Stimulated activated CD8-positive, alpha-beta memory T cell treated with anti-CD3 and anti-CD28 coated beads, Interleukin-7, amount 100 ng/mL, for 4 hours (primary cell): ENCODE measurements around the gene SIX6.

Source experiments
- DNase-seq, 2 donors: peaks; one replicate each; pipeline ENCODE4 v3.0.0-alpha.2; 2020; ENCODE audit warnings: low read depth in 2 of 2

Gene SIX6

DNA sequence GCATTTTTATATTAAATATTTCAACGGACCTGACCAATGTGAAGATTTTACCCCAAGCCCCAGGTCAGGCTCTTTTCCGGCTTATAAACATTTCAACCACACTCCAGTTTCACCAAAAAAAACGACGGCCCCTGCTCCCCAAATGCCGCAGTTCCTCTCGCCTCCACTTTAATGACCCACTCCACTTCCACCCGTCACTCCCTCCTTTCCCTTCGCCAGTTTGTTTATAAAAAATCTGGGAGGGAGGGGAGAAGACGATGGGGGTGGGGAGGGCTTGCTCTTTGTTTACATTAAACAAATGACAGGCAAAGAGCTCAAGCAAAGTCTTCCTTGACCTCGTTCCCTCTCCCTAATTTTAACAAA, 5.4 kb downstream of the SIX6 start:
- DNase-seq, result no peak

DNA sequence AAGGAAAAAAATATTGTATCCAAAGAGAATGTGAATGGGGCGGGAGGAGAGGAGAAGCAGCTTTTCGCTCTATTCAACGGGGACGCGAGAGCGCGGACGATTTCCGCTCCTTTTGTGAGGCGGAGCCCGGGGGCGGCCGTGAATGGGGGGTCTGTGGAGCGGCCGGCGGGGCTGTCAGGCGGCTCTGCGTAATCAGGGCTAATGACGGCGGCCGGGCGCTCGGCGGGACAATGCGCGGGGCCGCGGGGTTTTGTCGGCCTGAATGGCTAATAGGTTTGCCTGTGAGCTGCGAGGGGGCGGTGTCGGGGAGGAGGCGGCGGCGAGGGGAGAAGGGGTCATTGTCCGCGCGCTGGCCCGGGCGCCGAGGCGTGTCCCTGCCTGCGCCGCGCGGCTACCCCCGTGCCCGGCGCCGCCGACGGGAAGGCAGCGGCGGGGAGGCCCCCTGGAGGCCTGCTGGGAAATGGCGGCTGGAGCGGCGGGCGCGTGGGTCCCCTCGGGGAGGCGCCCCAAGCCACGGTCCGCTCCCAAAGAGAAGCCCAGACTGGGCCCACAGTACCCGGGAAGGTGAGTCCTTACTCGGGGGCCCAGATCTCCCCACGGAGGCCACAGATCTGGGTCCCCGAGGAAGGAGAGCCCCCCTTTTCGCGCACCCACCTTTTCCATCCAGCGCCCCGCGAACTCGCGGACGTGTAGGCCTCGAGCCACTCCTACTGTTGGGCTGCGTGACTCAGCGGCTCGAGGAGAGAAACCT, 6.0 kb downstream of the SIX6 start:
- DNase-seq, result no peak

DNA sequence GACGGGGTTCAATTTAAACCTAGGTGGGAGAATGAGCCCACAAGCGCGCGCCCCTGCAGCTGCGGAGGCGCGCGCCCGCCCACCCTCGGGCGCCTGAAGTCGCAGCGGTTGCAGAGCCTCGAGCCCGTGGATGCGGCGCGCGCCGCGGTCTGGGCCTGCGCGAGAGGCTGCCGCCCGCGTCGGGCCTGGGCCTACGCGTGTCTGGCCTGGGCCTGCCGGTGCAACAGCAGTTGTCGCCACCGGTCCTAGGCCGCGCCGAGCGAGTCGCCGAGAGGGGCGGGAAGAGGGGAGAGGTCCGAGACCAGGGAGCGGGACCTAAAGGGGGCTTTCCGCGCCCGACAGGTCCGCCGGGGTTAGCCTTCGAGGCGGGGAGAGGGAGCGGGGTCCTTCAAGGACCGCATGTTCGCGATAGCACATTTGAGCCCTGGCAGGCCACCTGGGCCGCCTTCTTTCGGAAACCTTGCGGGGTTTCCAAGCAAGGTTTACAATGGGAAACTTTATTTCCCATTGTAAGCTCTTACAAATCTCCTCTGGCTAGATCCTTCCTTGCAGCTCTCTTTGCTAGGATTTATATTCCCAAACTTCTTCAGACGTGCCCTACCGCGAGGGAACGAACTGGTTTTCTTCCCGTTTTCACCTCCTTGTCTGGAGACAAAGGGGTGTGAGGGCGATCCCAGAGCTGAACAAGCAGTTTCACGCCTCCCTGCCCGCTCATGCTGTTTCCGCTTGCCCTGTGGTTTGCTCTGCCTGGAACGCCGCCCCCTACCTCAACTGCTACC, 6.8 kb downstream of the SIX6 start:
- DNase-seq, result no peak

DNA sequence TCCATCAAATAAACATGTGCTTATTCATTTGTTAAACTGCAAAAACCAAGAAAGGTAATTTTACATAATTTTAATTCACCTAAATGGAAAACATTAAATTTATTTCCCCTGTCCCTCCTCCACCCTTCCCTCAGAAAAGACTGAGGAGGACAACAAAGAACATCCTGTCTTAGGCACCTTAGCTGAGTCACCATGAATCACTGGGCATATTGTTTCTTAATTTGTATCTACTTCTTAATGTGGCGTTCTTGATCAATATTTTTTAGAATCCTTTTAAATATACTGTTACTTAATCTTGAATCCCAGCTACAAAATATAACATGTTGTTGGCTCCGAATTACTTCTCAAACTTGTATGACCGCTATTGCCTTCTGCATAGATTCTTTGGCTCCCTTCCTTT, 23.5 kb downstream of the SIX6 start:
- DNase-seq, result no peak

DNA sequence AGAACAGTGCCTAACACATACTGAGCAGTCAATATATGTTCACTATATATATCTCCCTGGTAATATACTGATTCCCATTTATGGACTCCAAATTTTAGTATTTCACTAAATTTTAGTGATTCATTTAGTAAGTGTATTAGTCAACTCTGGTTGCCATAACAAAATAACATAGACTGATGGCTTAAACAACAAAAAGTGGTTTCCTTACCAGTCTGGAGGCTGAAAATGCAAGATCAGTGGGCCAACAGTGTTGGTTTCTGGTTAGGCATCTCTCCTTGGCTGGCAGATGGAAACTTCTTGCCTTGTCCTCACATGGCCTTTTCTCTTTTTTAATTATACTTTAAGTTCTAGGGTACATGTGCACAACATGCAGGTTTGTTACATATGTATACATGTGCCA, 28.7 kb downstream of the SIX6 start:
- DNase-seq, result no peak

DNA sequence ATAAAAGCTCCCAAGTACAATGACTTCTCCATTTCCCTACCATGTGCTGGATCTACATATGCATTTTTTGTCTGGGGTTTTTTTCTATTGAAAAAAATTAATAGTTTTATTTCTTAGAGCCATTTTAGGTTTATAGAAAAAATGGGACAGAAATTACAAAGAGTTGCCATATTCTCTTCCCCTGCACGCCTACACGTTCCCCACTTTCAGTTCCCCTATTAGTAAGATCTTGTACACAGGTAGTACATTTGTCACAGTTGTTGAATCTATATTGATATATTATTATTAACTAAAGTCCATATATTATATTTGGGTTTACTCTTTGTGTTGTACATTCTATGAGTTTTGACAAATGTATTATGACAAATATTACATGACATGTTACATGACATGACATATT, 35.7 kb downstream of the SIX6 start:
- no peak for DNase-seq

DNA sequence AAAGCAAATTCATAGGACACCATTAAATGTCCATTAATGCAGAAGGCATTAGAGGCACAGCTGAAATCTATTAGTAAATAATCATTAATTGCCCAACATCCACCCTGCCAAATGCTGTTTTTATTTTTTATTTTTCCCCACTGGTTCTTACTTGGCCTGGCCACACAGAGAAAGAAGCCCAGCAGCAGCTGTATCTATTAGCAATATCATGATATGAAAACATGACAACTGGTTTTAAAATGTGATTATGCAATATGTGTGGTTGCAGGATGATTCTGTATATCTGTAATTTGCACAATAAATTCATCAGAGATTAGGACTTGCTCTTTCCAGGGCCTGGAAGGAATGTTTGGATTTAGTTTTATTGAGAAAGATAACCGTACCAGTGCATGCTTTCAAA, 44.9 kb downstream of the SIX6 start:
- DNase-seq, result no peak

DNA sequence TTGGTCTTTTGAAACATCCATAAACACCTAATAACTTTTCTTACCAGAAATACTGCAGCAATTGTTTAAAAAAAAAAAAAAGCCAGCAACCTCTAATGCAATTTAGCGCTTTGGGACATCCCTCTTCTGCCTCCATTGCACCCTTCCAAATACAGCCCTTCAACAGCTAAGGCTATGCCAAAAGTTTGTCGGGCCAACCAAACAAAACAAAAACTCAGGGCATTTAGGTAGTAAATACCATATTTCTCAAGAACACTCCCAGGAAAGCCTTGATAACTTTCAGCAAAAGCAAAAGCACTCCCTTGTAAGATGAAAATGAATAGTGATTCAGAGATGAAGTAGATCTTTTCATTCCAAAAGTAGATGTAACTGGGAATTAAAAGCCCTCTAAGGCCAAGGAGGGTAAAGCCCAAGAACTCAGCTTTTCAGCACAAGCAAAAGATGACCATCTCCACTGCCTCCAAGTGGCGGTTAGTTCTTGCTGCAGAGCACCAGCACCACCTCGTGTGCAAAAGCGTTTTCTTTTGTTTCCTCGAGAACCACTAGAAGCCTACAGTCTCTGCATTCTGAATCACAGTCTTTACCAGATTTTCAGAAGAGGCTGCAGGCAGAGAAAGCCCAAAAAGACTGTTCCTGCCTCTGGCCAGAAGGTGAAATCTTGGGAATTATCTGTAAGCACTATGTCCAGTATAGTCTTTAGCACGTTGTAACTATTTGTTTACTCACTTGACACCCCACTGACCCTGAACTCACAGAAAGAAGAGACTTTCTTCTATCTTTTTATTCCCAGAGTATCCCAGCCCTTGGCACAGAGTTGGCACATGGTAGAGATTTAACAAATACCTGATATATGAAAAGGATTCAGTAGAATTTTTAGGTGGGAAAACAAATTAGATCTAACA, 53.1 kb downstream of the SIX6 start:
- DNase-seq, result no peak
